ENCODE results near the gene PADI4.

Gene PADI4

GRCh38 chr1:17276568-17276967 lies 31.4 kb upstream of the PADI4 start:
- no peak overlapping the region for H3K4me3 Mint-ChIP-seq
- H3K9me3 Mint-ChIP-seq: no peaks in the 10 kb centered on the region
- H3K27me3 Mint-ChIP-seq: no peaks in the 10 kb centered on the region
- intact Hi-C loops (cut with micrococcal nuclease): no loop called here
- H3K27ac Mint-ChIP-seq: no peak overlapping the region
- peaks cover 44% of the 10 kb centered on the region for H3K4me1 Mint-ChIP-seq (ENCODE audit: low read depth)
- H3K36me3 Mint-ChIP-seq (ENCODE audit: low read depth): no peaks in the 10 kb centered on the region

- peaks cover 54% of the 10 kb centered on the region for H3K4me1 Mint-ChIP-seq (ENCODE audit: low read depth)
- no peak overlapping the region for H3K4me3 Mint-ChIP-seq
- intact Hi-C loops (cut with micrococcal nuclease): no loop called here
- no peaks in the 10 kb centered on the region for H3K36me3 Mint-ChIP-seq (ENCODE audit: low read depth)
- no peak overlapping the region for H3K27ac Mint-ChIP-seq
- H3K9me3 Mint-ChIP-seq: no peaks in the 10 kb centered on the region
- no peaks in the 10 kb centered on the region for H3K27me3 Mint-ChIP-seq
Measured at GRCh38 chr1:17277511-17278159, 30.4 kb upstream of the PADI4 start.

GRCh38 chr1:17278996-17279830 lies 28.8 kb upstream of the PADI4 start:
- Mint-ChIP-seq H3K27me3 (no peaks in the 10 kb centered on the region), H3K36me3 (ENCODE audit: low read depth) (no peaks in the 10 kb centered on the region), H3K4me1 (ENCODE audit: low read depth) (peaks cover 61% of the 10 kb centered on the region), H3K27ac (no peak overlapping the region), H3K9me3 (no peaks in the 10 kb centered on the region), H3K4me3 (no peak overlapping the region)
- intact Hi-C loops (cut with micrococcal nuclease): no loop called here

GRCh38 chr1:17280436-17280835 lies 27.6 kb upstream of the PADI4 start:
- no peaks in the 10 kb centered on the region for H3K9me3 Mint-ChIP-seq
- no peak overlapping the region for H3K27ac Mint-ChIP-seq
- no peaks in the 10 kb centered on the region for H3K27me3 Mint-ChIP-seq
- no peak overlapping the region for H3K4me3 Mint-ChIP-seq
- no peaks in the 10 kb centered on the region for H3K36me3 Mint-ChIP-seq (ENCODE audit: low read depth)
- intact Hi-C loops (cut with micrococcal nuclease): no loop called here
- peaks cover 68% of the 10 kb centered on the region for H3K4me1 Mint-ChIP-seq (ENCODE audit: low read depth)

GRCh38 chr1:17280894-17281293 lies 27.1 kb upstream of the PADI4 start:
- Mint-ChIP-seq H3K4me1 (ENCODE audit: low read depth) (peaks cover 72% of the 10 kb centered on the region), H3K27me3 (no peaks in the 10 kb centered on the region), H3K4me3 (no peak overlapping the region), H3K36me3 (ENCODE audit: low read depth) (no peaks in the 10 kb centered on the region), H3K9me3 (no peaks in the 10 kb centered on the region), H3K27ac (no peak overlapping the region)
- intact Hi-C loops (cut with micrococcal nuclease): no loop called here

GRCh38 chr1:17281775-17282181 lies 26.2 kb upstream of the PADI4 start:
- Mint-ChIP-seq H3K4me3 (no peak overlapping the region), H3K27ac (no peak overlapping the region), H3K9me3 (no peaks in the 10 kb centered on the region), H3K4me1 (ENCODE audit: low read depth) (peaks cover 76% of the 10 kb centered on the region), H3K36me3 (ENCODE audit: low read depth) (no peaks in the 10 kb centered on the region), H3K27me3 (no peaks in the 10 kb centered on the region)
- intact Hi-C loops (cut with micrococcal nuclease): no loop called here

GRCh38 chr1:17282836-17283235 lies 25.2 kb upstream of the PADI4 start:
- H3K27ac Mint-ChIP-seq: no peak overlapping the region
- no peaks in the 10 kb centered on the region for H3K27me3 Mint-ChIP-seq
- no peaks in the 10 kb centered on the region for H3K9me3 Mint-ChIP-seq
- intact Hi-C loops (cut with micrococcal nuclease): no loop called here
- peaks cover 78% of the 10 kb centered on the region for H3K4me1 Mint-ChIP-seq (ENCODE audit: low read depth)
- H3K4me3 Mint-ChIP-seq: no peak overlapping the region
- no peaks in the 10 kb centered on the region for H3K36me3 Mint-ChIP-seq (ENCODE audit: low read depth)

- H3K4me1 Mint-ChIP-seq (ENCODE audit: low read depth): peaks cover 69% of the 10 kb centered on the region
- no peaks in the 10 kb centered on the region for H3K36me3 Mint-ChIP-seq (ENCODE audit: low read depth)
- no peak overlapping the region for H3K4me3 Mint-ChIP-seq
- H3K9me3 Mint-ChIP-seq: no peaks in the 10 kb centered on the region
- no peaks in the 10 kb centered on the region for H3K27me3 Mint-ChIP-seq
- no peak overlapping the region for H3K27ac Mint-ChIP-seq
- intact Hi-C loops (cut with micrococcal nuclease): no loop called here
Measured at GRCh38 chr1:17286646-17287045, 21.4 kb upstream of the PADI4 start.

- Mint-ChIP-seq H3K27ac (no peak overlapping the region), H3K4me1 (ENCODE audit: low read depth) (peaks cover 62% of the 10 kb centered on the region)
- intact Hi-C loops (cut with micrococcal nuclease): no loop called here
Measured at GRCh38 chr1:17287130-17287776, 20.7 kb upstream of the PADI4 start.

GRCh38 chr1:17289721-17290120 lies 18.3 kb upstream of the PADI4 start:
- no peaks in the 10 kb centered on the region for H3K36me3 Mint-ChIP-seq (ENCODE audit: low read depth)
- intact Hi-C loops (cut with micrococcal nuclease): no loop called here
- H3K27ac Mint-ChIP-seq: no peak overlapping the region
- no peaks in the 10 kb centered on the region for H3K9me3 Mint-ChIP-seq
- peaks cover 1% of the 10 kb centered on the region for H3K27me3 Mint-ChIP-seq
- H3K4me3 Mint-ChIP-seq: no peak overlapping the region
- peaks cover 50% of the 10 kb centered on the region for H3K4me1 Mint-ChIP-seq (ENCODE audit: low read depth)

More at GRCh38 chr1:17287130-17287776, 20.7 kb upstream of the PADI4 start:
- Mint-ChIP-seq H3K4me3 (no peak overlapping the region), H3K27me3 (no peaks in the 10 kb centered on the region), H3K9me3 (no peaks in the 10 kb centered on the region), H3K36me3 (ENCODE audit: low read depth) (no peaks in the 10 kb centered on the region)

GRCh38 chr1:17290553-17290952 lies 17.4 kb upstream of the PADI4 start:
- Mint-ChIP-seq H3K27me3 (peaks cover 1% of the 10 kb centered on the region), H3K36me3 (ENCODE audit: low read depth) (no peaks in the 10 kb centered on the region), H3K4me3 (no peak overlapping the region), H3K9me3 (no peaks in the 10 kb centered on the region), H3K4me1 (ENCODE audit: low read depth) (peaks cover 46% of the 10 kb centered on the region), H3K27ac (no peak overlapping the region)
- intact Hi-C loops (cut with micrococcal nuclease): no loop called here

- Mint-ChIP-seq H3K27me3 (peaks cover 1% of the 10 kb centered on the region), H3K36me3 (ENCODE audit: low read depth) (no peaks in the 10 kb centered on the region), H3K4me1 (ENCODE audit: low read depth) (peaks cover 34% of the 10 kb centered on the region), H3K27ac (no peak overlapping the region), H3K9me3 (no peaks in the 10 kb centered on the region), H3K4me3 (no peak overlapping the region)
- intact Hi-C loops (cut with micrococcal nuclease): no loop called here
Measured at GRCh38 chr1:17292299-17293160, 15.5 kb upstream of the PADI4 start.

GRCh38 chr1:17293681-17294425 lies 14.1 kb upstream of the PADI4 start:
- Mint-ChIP-seq H3K27me3 (peaks cover 1% of the 10 kb centered on the region), H3K9me3 (no peaks in the 10 kb centered on the region), H3K27ac (no peak overlapping the region), H3K4me1 (ENCODE audit: low read depth) (peaks cover 21% of the 10 kb centered on the region), H3K4me3 (no peak overlapping the region), H3K36me3 (ENCODE audit: low read depth) (no peaks in the 10 kb centered on the region)
- intact Hi-C loops (cut with micrococcal nuclease): no loop called here
